AG04450 (cell line): Measurements from ENCODE around the gene PDSS2. TPM values are rescaled to one million over a fixed set of nuclear protein-coding genes. Genes with fewer than 3 reads are reported as not detected.

Experiments
- CTCF ChIA-PET: fragments of 300-600, 350-600 bp; formaldehyde crosslinking; extraction: SDS; loops from one replicate; lab custom pipeline; 2022; ENCODE audit warnings: antibody characterized with exemption, inconsistent platforms; lab: Charles Lee
- POLR2A ChIA-PET: fragments of 350-600 bp; formaldehyde crosslinking; extraction: SDS; loops from one replicate; lab custom pipeline; 2021; ENCODE audit warnings: antibody characterized with exemption, inconsistent platforms; lab: Yijun Ruan, JAX
- DNase-seq: peaks from one replicate; pipeline ENCODE4 v3.0.0-alpha.2; 2011; ENCODE audit warnings: low read depth, low spot score
- H3K27ac ChIP-seq: one replicate; pipeline ENCODE4 v1.5.1; 2012; ENCODE audit warnings: low read depth, low read length, control low read depth
- H3K27me3 ChIP-seq: one replicate; pipeline ENCODE4 v1.6.0; 2012; ENCODE audit warnings: low read length; ENCODE audit not compliant: control insufficient read depth, insufficient read depth
- H3K4me3 ChIP-seq: 2 replicates; pipeline ENCODE4 v1.5.1; 2011; ENCODE audit warnings: mild to moderate bottlenecking, low read depth, low read length, control low read depth
- H3K9me3 ChIP-seq: 2 replicates; pipeline ENCODE4 v1.5.1; 2012; ENCODE audit warnings: low read length; ENCODE audit not compliant: control insufficient read depth, insufficient read depth
- polyA plus RNA-seq: library from polyadenylated mRNA; depleted of rRNA; stranded (reverse); fragments of >200 nt; gene quantifications from 2 replicates; pipeline ENCODE4 v1.2.3, GENCODE V29; 2011
- TF ChIP-seq, protein P1 (sequence below): IDR thresholded peaks from 2 replicates; pipeline ENCODE4 v1.5.1; 2011; ENCODE audit warnings: low read depth, low read length, control low read depth, inconsistent platforms

The PDSS2 gene
- polyA plus RNA-seq, 1 experiment, result 19.1 TPM

DNA sequence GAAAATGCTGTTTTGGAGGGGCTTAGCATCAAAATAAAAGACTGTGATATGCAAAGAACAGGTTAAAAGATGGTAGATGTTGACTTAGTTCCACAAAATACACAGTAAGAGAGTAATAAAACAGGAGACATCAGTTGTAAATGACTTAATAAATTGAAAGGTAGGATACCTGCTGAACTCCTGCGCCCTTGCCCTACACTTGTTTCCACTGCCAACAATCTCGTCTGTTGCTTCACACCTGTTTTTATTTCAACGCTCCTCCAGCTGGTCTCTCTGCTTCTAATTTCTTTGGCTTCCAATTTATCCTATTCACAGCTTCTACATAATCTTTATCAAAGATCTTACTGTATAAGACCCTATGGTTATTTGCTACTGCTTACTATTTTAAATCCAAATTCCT lies 228.1 kb downstream of the PDSS2 start:
- no peak overlapping the region for H3K4me3 ChIP-seq
- TF ChIP-seq, protein P1, sequence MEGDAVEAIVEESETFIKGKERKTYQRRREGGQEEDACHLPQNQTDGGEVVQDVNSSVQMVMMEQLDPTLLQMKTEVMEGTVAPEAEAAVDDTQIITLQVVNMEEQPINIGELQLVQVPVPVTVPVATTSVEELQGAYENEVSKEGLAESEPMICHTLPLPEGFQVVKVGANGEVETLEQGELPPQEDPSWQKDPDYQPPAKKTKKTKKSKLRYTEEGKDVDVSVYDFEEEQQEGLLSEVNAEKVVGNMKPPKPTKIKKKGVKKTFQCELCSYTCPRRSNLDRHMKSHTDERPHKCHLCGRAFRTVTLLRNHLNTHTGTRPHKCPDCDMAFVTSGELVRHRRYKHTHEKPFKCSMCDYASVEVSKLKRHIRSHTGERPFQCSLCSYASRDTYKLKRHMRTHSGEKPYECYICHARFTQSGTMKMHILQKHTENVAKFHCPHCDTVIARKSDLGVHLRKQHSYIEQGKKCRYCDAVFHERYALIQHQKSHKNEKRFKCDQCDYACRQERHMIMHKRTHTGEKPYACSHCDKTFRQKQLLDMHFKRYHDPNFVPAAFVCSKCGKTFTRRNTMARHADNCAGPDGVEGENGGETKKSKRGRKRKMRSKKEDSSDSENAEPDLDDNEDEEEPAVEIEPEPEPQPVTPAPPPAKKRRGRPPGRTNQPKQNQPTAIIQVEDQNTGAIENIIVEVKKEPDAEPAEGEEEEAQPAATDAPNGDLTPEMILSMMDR, result no peak
- H3K9me3 ChIP-seq, result no peaks in the 10 kb centered on the region
- ChIA-PET POLR2A (no interaction called here), CTCF (no interaction called here)
- DNase-seq, result no peak
- no peak overlapping the region for H3K27ac ChIP-seq
- no peaks in the 10 kb centered on the region for H3K27me3 ChIP-seq

DNA sequence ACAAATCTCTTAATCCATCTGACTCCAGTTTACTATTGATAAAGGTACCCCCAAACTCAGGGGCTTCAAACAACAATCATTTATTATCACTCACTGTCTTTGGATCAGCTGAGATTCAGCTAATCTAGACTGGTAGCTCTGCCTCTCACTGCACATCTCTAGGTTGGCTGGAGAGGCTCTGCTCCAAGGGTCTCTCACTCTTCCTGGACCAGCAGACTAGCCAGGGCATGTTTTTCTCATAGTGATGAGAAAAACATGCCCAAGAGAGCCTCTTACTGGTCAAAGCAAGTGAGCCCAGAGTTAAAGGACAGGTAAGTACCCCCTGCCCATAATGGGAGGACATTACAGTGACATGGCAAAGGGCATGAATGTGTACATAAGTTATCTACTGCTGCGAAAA lies 228.9 kb downstream of the PDSS2 start:
- no peak overlapping the region for H3K4me3 ChIP-seq
- ChIA-PET POLR2A (no interaction called here), CTCF (interaction anchor here (0.6 kb wide), 1 partner anchor 46 kb away, joined by 7 read pairs; no protein-coding TSS in a partner anchor)
- no peak overlapping the region for H3K27ac ChIP-seq
- no peak for DNase-seq
- H3K9me3 ChIP-seq, result no peaks in the 10 kb centered on the region
- H3K27me3 ChIP-seq, result no peaks in the 10 kb centered on the region
- TF ChIP-seq, protein P1, result no peak

DNA sequence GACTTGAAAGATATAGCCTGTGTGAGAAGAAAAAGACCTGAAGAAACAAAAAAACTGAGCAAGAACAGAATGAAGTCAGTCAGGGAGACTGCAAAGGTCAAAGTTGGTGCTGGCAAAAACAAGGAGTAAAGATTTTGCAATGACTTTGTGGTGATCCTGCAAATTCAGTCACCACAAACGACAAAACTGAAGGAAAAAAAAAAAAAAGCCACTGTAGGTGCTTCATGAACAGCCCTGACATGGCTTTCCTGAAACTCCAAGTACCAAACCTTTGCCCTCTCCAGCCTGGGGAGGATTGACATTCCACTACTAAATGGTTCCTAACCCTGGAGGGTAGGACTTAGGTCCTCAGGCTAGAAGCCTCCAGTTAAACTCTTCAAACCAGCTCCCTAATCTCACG lies 229.3 kb downstream of the PDSS2 start:
- Histone ChIP-seq H3K27ac (no peak overlapping the region), H3K4me3 (no peak overlapping the region), H3K9me3 (no peaks in the 10 kb centered on the region), H3K27me3 (no peaks in the 10 kb centered on the region)
- no peak for DNase-seq
- CTCF ChIA-PET, result interaction anchor here (0.6 kb wide), 1 partner anchor 45 kb away, joined by 7 read pairs; no protein-coding TSS in a partner anchor
- TF ChIP-seq, protein P1, result no peak
- POLR2A ChIA-PET, result no interaction called here

DNA sequence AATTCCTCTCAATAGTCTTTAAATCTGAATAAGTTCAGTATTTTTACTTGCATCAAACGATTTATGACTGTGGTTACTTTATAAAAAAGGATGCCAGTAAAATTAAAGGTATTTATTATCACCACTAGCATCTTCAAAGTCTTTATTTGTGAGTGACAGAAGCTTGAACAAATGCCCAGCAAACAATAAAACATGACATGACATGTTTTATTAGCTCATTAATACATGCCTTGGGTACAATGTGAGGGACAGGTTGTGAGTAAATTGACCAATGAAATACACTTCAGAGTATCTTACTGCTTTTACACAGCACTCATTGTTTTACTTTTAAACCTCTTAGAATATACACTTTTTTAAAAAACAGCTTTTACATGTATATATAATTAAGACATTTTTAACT lies 230.6 kb downstream of the PDSS2 start:
- DNase-seq, result no peak
- Histone ChIP-seq H3K27me3 (no peaks in the 10 kb centered on the region), H3K4me3 (no peak overlapping the region), H3K27ac (no peak overlapping the region), H3K9me3 (no peaks in the 10 kb centered on the region)
- TF ChIP-seq, protein P1, result no peak
- POLR2A ChIA-PET, result no interaction called here
- CTCF ChIA-PET, result no interaction called here

DNA sequence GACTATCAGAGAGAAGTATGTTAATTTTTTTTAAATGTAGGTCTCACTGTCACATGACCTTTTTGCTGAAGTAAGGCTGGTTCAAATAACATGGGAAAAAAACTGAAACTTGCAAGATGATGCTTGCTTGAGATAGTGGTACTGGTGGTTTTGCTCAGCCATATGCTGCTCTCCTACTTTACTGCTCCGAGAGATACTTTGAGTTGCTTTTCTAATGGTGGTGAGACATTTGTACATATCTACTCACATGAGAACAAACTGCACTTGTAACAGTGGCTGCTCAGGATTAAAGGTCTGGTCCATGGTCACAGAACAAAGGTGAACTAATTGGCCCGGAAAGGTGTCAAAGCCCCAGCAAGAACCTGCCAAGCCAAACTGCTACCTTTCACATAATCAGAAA lies 237.8 kb downstream of the PDSS2 start:
- no peaks in the 10 kb centered on the region for H3K27me3 ChIP-seq
- ChIA-PET CTCF (no interaction called here), POLR2A (no interaction called here)
- no peak overlapping the region for H3K27ac ChIP-seq
- H3K9me3 ChIP-seq, result no peaks in the 10 kb centered on the region
- no peak for DNase-seq
- H3K4me3 ChIP-seq, result no peak overlapping the region
- TF ChIP-seq, protein P1, result no peak
